SHP77 (cell line): Measurements from ENCODE around the gene DISC1.
A peak's percentile ranks its signal among the peaks of the same experiment; 100 is the strongest.
"Not testable (repeated sequence)": the region's sequence is repeated elsewhere in the genome, so short reads cannot be mapped to it uniquely, and the experiment has no call there.

Source experiments
- DNase-seq, 2 experiments: peaks; one replicate each; lab custom pipeline; 2025; lab: John Stamatoyannopoulos, UW

Gene DISC1

DNA sequence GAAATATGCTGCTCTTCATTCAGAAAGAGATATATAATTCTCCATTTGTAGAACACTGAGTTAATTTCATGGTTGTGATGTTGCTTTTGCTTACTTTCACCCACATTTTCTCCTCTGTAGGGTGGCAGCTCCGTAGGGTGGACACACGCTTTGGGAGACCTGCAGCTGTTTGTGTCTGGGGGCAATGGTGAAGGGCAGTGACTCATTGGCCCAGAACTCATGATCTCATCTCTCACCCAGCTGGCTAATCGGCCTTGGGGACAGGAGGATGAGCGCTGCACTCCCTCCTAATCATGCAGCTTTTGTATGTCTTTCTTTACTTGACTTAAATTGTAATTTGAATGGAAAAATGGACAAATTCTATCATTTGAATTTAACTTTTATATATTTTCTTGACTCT is 9.6 kb downstream of the DISC1 start:
- peak; percentile 70 to 78 for DNase-seq

DNA sequence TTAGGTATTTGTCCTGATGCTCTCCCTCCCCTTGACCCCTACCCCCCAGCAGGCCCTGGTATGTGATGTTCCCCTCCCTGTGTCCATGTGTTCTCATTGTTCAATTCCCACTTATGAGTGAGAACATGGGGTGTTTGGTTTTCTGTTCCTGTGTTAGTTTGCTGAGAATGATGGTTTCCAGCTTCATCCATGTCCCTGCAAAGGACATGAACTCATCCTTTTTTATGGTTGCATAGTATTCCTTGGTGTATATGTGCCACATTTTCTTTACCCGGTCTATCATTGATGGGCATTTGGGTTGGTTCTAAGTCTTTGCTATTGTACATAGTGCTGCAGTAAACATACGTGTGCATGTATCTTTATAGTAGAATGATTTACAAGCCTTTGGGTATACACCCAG is 10.3 kb downstream of the DISC1 start:
- not testable (repeated sequence) for DNase-seq

DNA sequence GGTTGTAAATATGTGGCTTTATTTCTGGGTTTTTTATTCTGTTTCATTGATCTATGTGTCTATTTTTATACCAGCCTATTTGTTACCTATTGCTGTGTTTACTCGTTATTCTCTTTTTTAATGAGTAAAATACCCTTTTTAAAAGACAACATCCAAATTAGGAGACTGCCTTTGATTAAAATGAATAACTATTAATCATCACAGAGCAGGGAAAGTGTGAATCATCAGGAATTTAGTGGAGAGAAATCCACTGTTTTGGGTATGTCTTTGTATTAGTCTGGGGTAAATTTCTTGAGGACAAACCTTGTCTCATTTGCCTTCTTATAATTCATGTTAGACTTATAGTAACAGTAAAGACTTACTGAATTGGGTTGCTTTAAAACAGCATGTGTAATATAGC is 12.1 kb downstream of the DISC1 start:
- DNase-seq = no peak

DNA sequence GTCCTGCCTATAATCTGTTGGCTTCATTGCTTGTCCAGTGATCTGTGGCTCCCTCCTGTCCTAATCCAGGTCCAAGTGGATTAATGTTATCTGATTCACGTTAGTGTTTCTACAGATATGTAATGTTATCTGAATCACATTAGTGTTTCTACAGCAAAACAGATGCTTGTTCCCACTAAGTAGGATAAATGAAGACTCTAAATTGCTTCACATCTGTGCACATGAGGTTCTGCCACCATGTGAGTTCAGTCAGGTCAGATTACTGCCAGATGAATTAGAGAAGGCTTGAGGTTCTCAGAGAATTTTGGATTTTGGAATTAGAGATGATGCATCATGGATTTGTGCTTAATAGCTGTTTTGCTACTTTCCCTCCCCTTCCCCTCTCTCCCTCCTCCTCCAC is 13.2 kb downstream of the DISC1 start:
- no peak for DNase-seq

DNA sequence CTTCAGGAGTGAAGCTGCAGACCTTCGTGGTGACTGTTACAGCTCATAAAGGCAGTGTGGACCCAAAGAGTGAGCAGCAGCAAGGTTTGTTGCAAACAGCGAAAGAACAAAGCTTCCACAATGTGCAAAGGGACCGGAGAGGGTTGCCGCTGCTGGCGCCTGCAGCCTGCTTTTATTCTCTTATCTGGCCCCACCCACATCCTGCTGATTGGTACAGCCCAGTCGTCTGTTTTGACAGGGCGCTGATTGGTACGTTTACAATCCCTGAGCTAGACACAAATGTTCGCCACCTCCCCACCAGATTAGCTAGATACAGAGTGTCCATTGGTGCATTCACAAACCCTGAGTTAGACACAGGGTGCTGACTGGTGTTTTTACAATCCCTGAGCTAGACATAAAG is 14.9 kb downstream of the DISC1 start:
- not testable (repeated sequence) for DNase-seq

DNA sequence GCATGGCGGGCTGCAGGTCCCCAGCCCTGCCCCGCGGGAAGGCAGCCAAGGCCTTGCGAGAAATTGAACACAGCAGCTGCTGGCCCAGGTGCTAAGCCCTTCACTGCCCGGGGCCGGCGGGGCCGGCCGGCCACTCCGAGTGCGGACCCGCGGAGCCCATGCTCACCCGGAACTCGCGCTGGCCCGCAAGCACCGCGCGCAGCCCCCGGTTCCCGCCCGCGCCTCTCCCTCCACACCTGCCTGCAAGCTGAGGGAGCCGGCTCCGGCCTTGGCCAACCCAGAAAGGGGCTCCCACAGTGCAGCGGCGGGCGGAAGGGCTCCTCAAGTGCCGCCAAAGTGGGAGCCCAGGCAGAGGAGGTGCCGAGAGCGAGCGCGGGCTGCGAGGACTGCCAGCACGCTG is 15.5 kb downstream of the DISC1 start:
- not testable (repeated sequence) for DNase-seq

DNA sequence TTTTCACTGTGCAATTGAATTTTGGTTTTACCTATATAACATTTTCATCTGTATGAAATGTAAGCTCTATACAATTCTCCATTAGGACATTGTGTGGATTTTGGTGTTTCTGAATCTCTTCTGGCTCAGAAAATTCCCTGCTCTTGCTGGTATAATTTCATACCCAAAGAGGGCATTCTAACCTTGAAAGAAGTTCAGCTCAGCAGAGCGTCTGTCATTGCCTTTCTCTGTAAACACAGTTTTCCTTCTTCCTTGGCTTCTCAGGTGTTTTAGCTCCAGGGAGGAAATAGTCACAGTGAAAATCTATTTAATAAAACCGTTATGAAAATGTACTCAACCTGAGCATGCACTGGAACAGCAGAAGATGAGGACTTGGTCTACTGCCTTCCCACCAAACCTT is 16.0 kb downstream of the DISC1 start:
- DNase-seq = no peak

DNA sequence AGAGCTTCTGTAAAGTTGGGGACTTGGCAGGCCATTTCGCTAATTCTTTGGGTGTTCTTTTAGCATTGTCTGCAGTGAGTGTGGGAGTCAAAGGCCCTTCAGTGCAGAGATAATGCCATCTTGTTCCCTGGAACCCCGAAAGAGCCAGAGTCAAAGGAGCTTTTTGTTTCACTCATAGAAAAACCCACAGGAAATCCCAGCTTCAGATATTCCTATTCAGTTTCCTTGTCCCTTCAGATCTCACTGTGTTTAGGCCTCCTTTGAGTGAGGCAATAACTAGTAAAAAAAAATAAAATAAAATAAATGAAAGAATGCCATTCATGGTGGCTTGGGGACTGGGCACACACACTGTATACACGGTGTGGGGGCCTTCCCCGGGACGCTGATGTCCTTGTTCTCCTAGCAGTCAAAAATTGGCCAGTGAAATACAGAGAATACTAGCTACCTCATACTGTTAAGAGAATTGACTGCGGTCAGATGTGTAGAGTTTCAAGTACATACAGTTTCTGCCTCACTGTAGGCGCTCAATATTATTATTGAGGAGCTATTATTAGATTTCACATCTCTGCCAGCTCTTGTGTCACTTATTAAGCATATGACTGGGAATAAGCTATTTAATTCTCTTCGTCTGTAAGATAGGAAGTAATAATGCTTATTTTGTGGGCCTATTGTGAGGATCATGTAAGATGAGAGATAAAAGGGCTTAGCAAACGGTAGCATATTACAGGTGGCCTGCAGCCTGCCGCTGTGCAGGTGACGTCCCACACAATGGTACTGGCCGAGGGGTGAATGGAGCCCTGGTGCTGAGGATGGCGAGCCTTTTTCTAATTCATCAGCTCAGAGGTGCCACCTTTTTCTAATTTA is 16.7 kb downstream of the DISC1 start:
- DNase-seq = no peak

DNA sequence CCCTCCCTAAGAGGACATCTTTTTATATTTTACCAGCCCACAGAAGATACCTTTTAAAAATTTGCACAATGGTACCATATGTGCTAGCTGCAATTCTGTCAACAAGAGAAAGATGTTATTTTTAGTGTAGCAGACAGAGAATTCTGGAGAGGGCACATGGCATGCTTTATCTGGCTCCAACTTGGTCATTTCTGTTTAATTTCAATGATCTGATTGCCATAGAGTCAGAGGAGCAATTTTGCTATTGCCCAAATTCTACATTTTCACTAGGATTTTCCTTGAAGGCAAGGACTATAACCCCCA is 17.3 kb downstream of the DISC1 start:
- DNase-seq = no peak

DNA sequence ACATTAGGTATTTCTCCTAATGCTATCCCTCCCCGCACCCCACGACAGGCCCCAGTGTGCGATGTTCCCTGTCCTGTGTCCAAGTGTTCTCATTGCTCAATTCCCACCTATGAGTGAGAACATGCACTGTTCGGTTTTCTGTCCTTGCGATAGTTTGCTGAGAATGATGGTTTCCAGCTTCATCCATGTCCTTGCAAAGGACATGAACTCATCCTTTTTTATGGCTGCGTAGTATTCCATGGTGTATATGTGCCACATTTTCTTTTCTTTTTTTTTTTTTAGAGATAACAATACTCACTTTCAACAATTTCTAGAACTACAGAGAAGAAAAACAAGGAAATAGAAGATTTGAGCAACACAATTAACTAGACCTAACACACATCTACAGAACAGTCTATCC is 19.0 kb downstream of the DISC1 start:
- not testable (repeated sequence) for DNase-seq

DNA sequence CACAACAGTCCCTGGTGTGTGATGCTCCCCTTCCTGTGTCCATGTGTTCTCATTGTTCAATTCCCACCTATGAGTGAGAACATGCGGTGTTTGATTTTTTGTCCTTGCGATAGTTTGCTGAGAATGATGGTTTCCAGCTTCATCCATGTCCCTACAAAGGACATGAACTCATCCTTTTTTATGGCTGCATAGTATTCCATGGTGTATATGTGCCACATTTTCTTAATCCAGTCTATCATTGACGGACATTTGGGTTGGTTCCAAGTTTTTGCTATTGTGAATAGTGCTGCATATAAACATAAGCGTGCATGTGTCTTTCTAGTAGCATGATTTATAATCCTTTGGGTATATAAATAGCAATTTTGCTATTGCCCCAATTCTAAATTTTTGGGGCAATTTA is 19.6 kb downstream of the DISC1 start:
- not testable (repeated sequence) for DNase-seq

DNA sequence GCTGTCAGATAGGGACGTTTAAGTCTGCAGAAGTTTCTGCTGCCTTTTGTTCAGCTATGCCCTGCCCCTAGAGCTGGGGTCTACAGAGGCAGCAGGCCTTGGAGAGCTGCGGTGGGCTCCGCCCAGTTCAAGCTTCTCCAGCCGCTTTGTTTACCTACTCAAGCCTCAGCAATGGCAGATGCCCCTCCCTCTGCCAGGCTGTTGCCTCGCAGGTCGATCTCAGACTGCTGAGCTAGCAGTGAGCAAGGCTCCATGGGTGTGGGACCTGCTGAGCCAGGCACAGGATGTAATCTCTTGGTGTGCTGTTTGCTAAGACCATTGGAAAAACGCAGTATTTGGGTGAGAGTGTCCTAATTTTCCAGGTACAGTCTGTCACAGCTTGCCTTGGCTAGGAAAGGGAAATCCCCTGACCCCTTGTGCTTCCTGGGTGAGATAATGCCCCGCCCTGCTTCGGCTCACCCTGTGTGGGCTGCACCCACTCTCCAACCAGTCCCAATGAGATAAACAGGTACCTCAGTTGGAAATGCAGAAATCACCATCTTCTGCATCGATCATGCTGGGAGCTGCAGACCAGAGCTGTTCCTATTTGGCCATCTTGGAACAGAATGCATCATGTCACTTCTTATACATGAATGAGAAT is 25.2 kb downstream of the DISC1 start:
- peak; percentile 40 to 60 for DNase-seq

DNA sequence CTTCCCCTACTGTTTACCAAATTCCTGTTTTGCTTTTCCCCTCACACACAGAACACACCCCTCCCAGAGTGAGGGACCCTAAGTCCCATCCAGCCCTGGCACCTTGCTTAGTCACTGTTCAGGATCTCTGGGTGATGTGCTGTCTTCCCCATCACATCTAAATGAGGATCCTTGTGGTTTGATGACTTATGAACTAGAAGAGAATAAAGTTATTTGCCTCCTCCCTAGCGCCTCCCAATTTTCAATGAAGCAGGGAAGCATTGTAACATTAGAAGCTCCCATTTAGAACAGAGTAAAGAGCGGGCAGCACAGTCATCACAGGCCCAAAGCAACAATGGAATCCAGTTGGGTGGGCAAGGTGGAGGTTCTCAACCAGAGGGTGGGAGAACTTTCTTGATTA is 27.0 kb downstream of the DISC1 start:
- no peak for DNase-seq

DNA sequence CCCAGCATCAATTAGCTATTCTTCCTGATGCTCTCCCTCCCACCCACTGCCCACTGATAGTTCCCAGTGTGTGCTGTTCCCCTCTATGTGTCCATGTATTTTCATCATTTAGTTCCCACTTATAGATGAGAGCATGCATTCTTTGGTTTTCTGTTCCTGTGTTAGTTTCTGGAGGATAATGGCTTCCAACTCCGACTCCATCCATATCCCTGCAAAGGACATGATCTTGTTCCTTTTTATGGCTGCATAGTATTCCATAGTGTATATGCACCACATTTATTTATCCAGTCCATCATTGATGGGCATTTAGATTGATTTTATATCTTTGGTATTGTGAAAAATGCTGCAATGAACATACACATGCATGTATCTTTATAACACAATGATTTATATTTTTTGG is 30.2 kb downstream of the DISC1 start:
- no peak for DNase-seq

DNA sequence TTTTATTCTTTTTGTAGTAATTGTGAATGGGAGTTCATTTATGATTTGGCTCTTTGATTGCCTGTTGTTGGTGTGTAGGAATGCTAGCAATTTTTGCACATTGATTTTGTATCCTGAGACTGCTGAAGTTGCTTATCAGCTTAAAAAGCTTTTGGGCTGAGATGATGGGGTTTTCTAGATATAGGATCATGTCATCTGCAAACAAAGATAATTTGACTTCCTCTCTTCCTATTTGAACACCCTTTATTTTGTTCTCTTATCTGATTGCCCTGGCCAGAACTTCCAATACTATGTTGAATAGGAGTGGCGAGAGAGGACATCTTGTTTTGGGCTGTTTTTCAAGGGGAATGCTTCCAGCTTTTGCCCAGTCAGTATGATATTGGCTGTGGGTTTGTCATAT is 31.6 kb downstream of the DISC1 start:
- not testable (repeated sequence) for DNase-seq

DNA sequence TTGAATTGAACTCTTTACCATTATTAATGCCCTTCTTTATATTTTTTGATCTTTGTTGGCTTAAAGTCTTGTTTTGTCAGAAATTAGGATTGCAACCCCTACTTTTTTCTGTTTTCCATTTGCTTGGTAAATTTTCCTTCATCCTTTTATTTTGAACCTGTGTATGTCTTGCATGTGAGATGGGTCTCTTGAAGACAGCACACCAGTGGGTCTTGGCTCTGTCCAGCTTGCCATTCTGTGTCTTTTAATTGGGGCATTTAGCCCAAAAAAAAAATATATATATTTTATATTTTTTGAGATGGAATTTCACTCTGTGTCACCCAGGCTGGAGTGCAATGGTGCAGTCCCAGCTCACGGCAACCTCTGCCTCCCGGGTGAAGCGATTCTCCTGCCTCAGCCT is 33.6 kb downstream of the DISC1 start:
- DNase-seq = no peak

DNA sequence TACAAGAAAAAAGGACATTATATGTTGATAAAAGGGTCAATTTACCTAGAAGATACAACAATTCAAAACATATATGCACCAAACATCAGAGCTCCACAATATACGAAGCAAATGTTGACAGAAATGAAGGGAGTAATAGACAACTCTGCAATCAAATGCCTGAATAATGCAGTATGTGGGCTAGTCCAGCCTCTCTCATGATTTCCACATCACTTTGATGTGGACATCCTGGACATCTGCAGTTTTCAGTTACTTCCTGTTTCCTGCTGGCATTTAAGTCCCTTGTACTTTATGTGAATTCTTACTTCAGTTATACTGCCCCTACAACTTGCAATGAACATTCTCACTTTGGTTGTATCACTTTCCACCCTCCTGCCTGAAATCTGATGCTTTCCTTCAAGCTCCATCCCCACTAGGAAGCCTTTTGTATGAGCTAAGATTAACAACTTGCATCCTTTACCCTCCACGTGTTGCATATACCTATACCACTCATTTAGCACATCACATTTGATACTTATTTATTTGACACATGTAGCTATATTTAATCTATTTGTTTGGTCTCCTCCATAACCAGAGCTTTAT is 36.7 kb downstream of the DISC1 start:
- DNase-seq = no peak

DNA sequence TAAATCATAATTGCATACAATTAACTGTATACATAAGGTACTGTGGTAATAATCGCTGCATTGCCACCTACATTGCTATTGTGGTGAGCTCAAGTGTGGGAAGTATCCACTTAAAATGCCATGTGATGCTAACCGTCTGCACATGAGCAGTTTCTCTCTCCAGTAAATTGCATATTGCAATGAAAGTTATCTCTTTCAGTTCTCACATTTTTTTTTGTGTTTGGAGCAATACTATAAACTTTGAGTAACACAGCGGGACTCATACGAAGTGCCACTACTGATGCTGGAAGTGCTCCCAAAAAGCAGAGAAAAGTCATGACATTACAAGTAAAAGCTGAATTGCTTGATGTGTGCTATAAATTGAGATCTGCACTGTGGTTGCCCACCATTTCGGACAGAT is 38.5 kb downstream of the DISC1 start:
- DNase-seq = no peak

DNA sequence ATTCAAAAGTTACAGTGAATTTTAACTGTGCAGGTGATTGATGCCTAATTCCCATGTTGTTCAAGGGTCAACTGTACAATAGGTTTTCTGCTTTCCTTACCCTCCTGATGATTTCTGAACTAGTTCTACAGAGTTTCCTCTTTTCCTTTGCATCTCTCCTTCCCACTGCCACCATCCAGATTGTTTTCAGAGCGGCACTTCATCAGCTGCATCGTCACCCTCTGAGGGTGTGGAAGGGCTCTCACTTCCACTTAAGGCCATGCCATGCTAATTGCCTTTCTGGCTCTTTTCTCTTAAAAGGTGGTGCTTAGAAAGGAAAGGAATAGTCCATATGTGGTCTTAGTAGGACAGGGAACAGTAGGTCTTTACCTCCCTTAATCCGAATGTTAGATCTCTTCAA is 39.1 kb downstream of the DISC1 start:
- DNase-seq = no peak

DNA sequence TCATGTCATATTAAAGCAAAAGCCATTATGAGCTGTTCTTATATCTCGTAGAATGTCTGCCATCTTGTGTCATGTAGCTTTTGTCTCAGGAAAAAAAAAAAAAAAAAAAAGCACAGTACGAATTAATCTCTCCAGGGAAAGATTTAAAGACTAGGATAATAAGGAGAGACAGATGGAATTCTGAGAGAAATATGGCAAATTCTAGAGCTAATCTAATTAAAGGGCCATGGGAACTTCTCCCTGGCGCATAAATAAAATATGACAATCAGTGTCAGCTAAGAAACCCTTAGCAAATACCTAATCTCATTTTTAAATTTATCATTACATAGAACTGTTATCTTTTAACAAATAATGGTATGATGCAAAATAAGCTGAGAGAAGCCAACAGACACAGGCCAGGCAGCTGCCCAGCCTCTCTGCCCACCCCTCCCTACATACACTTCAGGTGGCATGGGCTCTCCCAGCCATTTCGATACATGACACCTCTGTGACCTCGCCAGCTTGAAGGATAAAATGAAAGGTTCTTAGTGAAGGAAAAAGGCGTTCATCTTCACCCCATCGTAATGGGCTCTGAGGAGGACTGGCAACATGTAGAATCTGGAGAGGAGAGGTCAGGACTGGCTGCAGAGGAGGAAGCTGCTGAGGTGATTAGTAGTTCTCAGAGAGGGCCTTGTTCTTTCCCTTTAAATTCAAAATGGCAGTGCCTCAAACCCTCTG is 39.8 kb downstream of the DISC1 start:
- no peak for DNase-seq

DNA sequence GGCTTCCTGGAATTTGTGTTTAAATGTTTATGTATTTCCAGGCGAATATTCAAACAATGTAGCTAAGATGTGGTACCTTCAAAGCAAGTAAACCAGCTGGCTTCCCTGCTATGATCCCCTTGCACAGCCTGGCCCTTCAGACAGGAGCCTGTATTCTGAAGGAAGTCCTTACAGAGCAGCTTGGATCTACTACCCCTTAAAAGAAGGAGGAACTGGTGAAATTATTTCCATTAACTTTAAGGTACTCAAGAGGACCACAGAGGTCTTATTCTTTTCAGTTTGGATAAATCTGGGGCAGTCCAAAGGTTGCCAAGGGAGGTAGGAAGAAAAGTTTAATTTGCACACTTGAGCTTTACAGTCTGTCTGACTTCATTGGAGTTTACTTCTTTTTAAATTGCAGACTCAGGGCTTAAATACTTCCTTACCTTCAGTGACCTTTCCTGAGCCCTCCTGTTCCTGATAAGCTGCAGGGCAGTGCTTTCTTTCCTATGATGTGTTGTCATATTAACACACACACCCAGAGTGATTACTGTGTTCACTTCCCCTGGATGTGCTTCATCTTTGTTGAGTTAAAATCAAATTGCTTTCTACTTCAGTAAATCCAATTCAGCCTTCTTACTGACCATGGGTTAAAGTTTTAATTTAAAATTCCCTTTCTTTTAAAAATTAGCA is 40.5 kb downstream of the DISC1 start:
- DNase-seq = no peak

DNA sequence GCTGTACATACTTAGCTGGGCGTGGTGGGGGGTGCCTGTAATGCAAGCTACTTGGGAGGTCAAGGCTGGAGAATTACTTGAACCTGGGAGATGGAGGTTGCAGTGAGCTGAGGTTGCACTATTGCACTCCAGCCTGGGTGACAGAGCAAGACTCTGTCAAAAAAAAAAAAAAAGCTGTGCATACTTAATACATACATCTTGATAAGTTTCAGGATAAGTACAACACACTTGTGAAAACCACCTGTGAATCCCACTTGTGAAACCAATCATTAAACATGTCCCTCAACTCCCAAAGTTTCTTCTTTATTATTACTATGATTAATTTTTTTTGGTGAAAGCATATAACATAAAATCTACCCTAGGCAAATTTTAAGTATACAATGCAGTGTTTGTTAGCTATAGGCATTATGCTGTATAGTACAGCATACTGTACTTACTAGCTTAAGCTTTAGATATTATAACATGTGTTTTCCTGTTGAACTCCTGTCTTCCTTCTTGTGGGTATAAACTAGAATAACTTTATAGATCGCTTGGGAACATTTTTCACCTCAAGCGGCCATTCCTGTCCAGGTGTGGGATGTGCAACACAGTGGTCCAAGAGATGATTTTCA is 41.4 kb downstream of the DISC1 start:
- DNase-seq = no peak
